Measurements from ENCODE around the gene TEX261. TPM values are rescaled to one million over a fixed set of nuclear protein-coding genes. Genes with fewer than 3 reads are reported as not detected.
A peak's percentile ranks its signal among the peaks of the same experiment; 100 is the strongest.
"Not testable (repeated sequence)": the region's sequence is repeated elsewhere in the genome, so short reads cannot be mapped to it uniquely, and the experiment has no call there.

The TEX261 gene
- total RNA-seq = 56.3 TPM
- long read RNA-seq, transcript TEX261-202 (5 exons, 758 nt) = minor isoform, 12 of 236 reads
- long read RNA-seq, transcript TEX261-201 (6 exons, 3,441 nt) = major isoform, 185 of 236 reads
- long read RNA-seq, partial matches to known transcripts = 3 of 236 reads
- long read RNA-seq, other reads (novel, unspliced or antisense) = 34 of 236 reads

GRCh38 chr2:70994699-70995425 is at the start of gene TEX261:
TEX261 (minus strand) TSS chr2:70994873; CDS start chr2:70994757, 116 bp downstream.
- intact Hi-C loops (cut with DNase I) = no loop called here
- peak; percentile 99 for ATAC-seq (ENCODE audit: poor library complexity)
- DNase-seq = peak; percentile 94

GRCh38 chr2:71043531-71044407 is 49.1 kb upstream of the TEX261 start:
- intact Hi-C loops (cut with DNase I) = no loop called here
- no peak for DNase-seq
- no peak for ATAC-seq (ENCODE audit: poor library complexity)

GRCh38 chr2:71042287-71042686 is 47.6 kb upstream of the TEX261 start:
- no peak for DNase-seq
- ATAC-seq (ENCODE audit: poor library complexity) = no peak
- intact Hi-C loops (cut with DNase I) = no loop called here

GRCh38 chr2:71036296-71036695 is 41.6 kb upstream of the TEX261 start:
- DNase-seq; ATAC-seq (ENCODE audit: poor library complexity); intact Hi-C loops (cut with DNase I): not testable (repeated sequence)

- ATAC-seq (ENCODE audit: poor library complexity); intact Hi-C loops (cut with DNase I); DNase-seq: not testable (repeated sequence)
Measured at GRCh38 chr2:71023553-71024243, 29.0 kb upstream of the TEX261 start.

GRCh38 chr2:71021394-71021793 is 26.7 kb upstream of the TEX261 start:
- intact Hi-C loops (cut with DNase I); ATAC-seq (ENCODE audit: poor library complexity); DNase-seq: not testable (repeated sequence)

GRCh38 chr2:71019989-71020388 is 25.3 kb upstream of the TEX261 start:
- DNase-seq; ATAC-seq (ENCODE audit: poor library complexity); intact Hi-C loops (cut with DNase I): not testable (repeated sequence)

GRCh38 chr2:71018625-71019024 is 24.0 kb upstream of the TEX261 start:
- no peak for ATAC-seq (ENCODE audit: poor library complexity)
- no peak for DNase-seq
- intact Hi-C loops (cut with DNase I) = no loop called here

- ATAC-seq (ENCODE audit: poor library complexity); DNase-seq; intact Hi-C loops (cut with DNase I): not testable (repeated sequence)
Measured at GRCh38 chr2:71011786-71012185, 17.1 kb upstream of the TEX261 start.

- no peak for ATAC-seq (ENCODE audit: poor library complexity)
Measured at GRCh38 chr2:71008342-71008741, 13.7 kb upstream of the TEX261 start.

GRCh38 chr2:71006955-71007799 is 12.5 kb upstream of the TEX261 start:
- no peak for DNase-seq
- ATAC-seq (ENCODE audit: poor library complexity) = no peak
- intact Hi-C loops (cut with DNase I) = no loop called here

More at GRCh38 chr2:71008342-71008741, 13.7 kb upstream of the TEX261 start:
- intact Hi-C loops (cut with DNase I) = no loop called here
- DNase-seq = no peak

GRCh38 chr2:71006323-71006722 is 11.7 kb upstream of the TEX261 start:
- intact Hi-C loops (cut with DNase I) = no loop called here

GRCh38 chr2:71005271-71006202 is 10.9 kb upstream of the TEX261 start:
- intact Hi-C loops (cut with DNase I) = no loop called here
- ATAC-seq (ENCODE audit: poor library complexity) (no peak), DNase-seq (no peak)

More at GRCh38 chr2:71006323-71006722, 11.7 kb upstream of the TEX261 start:
- ATAC-seq (ENCODE audit: poor library complexity) = no peak
- no peak for DNase-seq

GRCh38 chr2:71004857-71005256 is 10.2 kb upstream of the TEX261 start:
- no peak for DNase-seq
- intact Hi-C loops (cut with DNase I) = no loop called here
- ATAC-seq (ENCODE audit: poor library complexity) = no peak

- intact Hi-C loops (cut with DNase I) = no loop called here
- DNase-seq (no peak), ATAC-seq (ENCODE audit: poor library complexity) (no peak)
Measured at GRCh38 chr2:71003966-71004755, 9.5 kb upstream of the TEX261 start.

GRCh38 chr2:71003396-71003795 is 8.7 kb upstream of the TEX261 start:
- intact Hi-C loops (cut with DNase I) = no loop called here
- no peak for DNase-seq
- ATAC-seq (ENCODE audit: poor library complexity) = no peak
